Spleen (tissue), 11 donors: ENCODE data around the gene GP1BB. TPM values are rescaled to one million over a fixed set of nuclear protein-coding genes. Genes with fewer than 3 reads are reported as not detected.

Source experiments
- DNase-seq: peaks from one replicate; pipeline ENCODE4 v3.0.0-alpha.2; 2020
- H3K27ac ChIP-seq, 8 donors: fragments of 200-600 bp; sonication (generic) in 7 of 8; 1 replicate in 4 of 8; 2 replicates in 4 of 8; pipeline versions ENCODE4 v1.5.0 to v1.8.0; 2016 to 2021; ENCODE audit warnings: inconsistent platforms in 4 of 8, mild to moderate bottlenecking in 4 of 8, moderate library complexity in 1 of 8
- H3K27me3 ChIP-seq, 7 donors: fragments of 200-600 bp; sonication (generic) in 6 of 7; replicated peaks in 1 of 7; 1 replicate in 4 of 7; 2 replicates in 3 of 7; pipeline versions ENCODE4 v1.5.0 to v1.8.0; 2016 to 2021; ENCODE audit warnings: inconsistent platforms in 3 of 7, mild to moderate bottlenecking in 1 of 7
- H3K36me3 ChIP-seq, 6 donors: fragments of 200-600 bp; sonication (generic) in 5 of 6; 1 replicate in 4 of 6; 2 replicates in 2 of 6; pipeline versions ENCODE4 v1.5.0 to v1.8.0; 2016 to 2021; ENCODE audit warnings: inconsistent platforms in 2 of 6
- H3K4me1 ChIP-seq, 6 donors: fragments of 200-600 bp; sonication (generic) in 5 of 6; 1 replicate in 3 of 6; 2 replicates in 3 of 6; pipeline versions ENCODE4 v1.5.0 to v1.8.0; 2016 to 2021; ENCODE audit warnings: inconsistent platforms in 3 of 6
- H3K4me3 ChIP-seq, 8 donors: fragments of 200-600 bp; sonication (generic) in 7 of 8; 1 replicate in 4 of 8; 2 replicates in 4 of 8; pipeline versions ENCODE4 v1.5.0 to v1.8.0; 2016 to 2021; ENCODE audit warnings: inconsistent platforms in 4 of 8, mild to moderate bottlenecking in 4 of 8, moderate library complexity in 2 of 8
- H3K9me3 ChIP-seq, 8 donors: fragments of 200-600 bp; sonication (generic) in 7 of 8; 1 replicate in 4 of 8; 2 replicates in 4 of 8; pipeline versions ENCODE4 v1.5.0 to v1.8.0; 2016 to 2021; ENCODE audit warnings: inconsistent platforms in 4 of 8
- POLR2A ChIP-seq, 3 donors: fragments of 450-650 bp; IDR thresholded peaks; one replicate each; pipeline ENCODE4 v1.5.1; 2017; ENCODE audit warnings: antibody characterized with exemption in 3 of 3, mild to moderate bottlenecking in 1 of 3
- POLR2AphosphoS5 ChIP-seq, 3 donors: sonication (generic); formaldehyde crosslinking; IDR thresholded peaks; one replicate each; pipeline ENCODE4 v1.5.1; 2017; ENCODE audit warnings: antibody characterized with exemption in 3 of 3
- WGBS, 5 donors: extraction: QIAGEN DNeasy Blood & Tissue Kit in 3 of 5; methylation state at CpG; one replicate each; pipeline versions ENCODE4 v1.1.5 to v1.1.7; 2013 to 2018; 5-methylcytosine and 5-hydroxymethylcytosine counted together
- intact Hi-C: fragments of 100-400 bp; cut with DNase I; formaldehyde crosslinking; loops from one replicate; pipeline ENCODE4 v1.15.0; 2023; ENCODE audit warnings: low total_unique reads
- polyA plus RNA-seq, 3 donors: library from polyadenylated mRNA; stranded (reverse); fragments of 200-250 nt; gene quantifications; one replicate each; pipeline ENCODE4 v1.2.1, GENCODE V29; 2013
- total RNA-seq, 7 donors: library from RNA; depleted of rRNA in 3 of 7; stranded (reverse); fragments of >200 nt in 3 of 7; fragmentation: NEBNext Ultra II Directional in 4 of 7; extraction: Animal tissue kit (Norgen Biotek cat#: 25700) in 4 of 7; gene quantifications; one replicate each; pipeline versions ENCODE4 v1.1.0 to v1.2.1, GENCODE V29; 2016 to 2021
- TF ChIP-seq, protein P1 (sequence below), 11 experiments: fragments of 200-600 bp in 7 of 11; fragments of 450-650 bp in 4 of 11; sonication (generic) in 4 of 11; IDR thresholded peaks in 8 of 11; conservative IDR thresholded peaks in 3 of 11; 1 replicate in 7 of 11; 2 replicates in 4 of 11; pipeline versions ENCODE4 v1.4.0 to v1.8.0; 2016 to 2021; ENCODE audit warnings: antibody characterized with exemption in 11 of 11, inconsistent platforms in 4 of 11, mild to moderate bottlenecking in 1 of 11
- donor health status: healthy with polysubstance abuse.
- donor health status: DM: no; HTN: no; CAD: no; lungs with moderate emphysema.
- donor health status: DM: no; HTN: no; CAD: no.
- donor health status: Bipolar disorder and iron deficiency.
- donor health status: healthy.
- donor health status: DM: no; HTN: no; CAD: no.
- donor health status: DM: yes; HTN: yes; CAD: no.

GP1BB gene
- total and polyA plus RNA-seq, 10 donors, result 4.2 to 25.4 (median 13.1) TPM

GRCh38 chr22:19761725-19762567 lies 38.6 kb downstream of the GP1BB start:
- H3K9me3 ChIP-seq, result no peaks in the 10 kb centered on the region
- no peak for DNase-seq
- no peaks in the 10 kb centered on the region for H3K36me3 ChIP-seq
- H3K4me3 ChIP-seq, result no peak overlapping the region
- intact Hi-C loops, result no loop called here
- TF ChIP-seq POLR2AphosphoS5 (IDR thresholded peaks at IDR 0.05), result no peak
- no peak for TF ChIP-seq POLR2A (IDR thresholded peaks at IDR 0.05)
- TF ChIP-seq, protein P1, sequence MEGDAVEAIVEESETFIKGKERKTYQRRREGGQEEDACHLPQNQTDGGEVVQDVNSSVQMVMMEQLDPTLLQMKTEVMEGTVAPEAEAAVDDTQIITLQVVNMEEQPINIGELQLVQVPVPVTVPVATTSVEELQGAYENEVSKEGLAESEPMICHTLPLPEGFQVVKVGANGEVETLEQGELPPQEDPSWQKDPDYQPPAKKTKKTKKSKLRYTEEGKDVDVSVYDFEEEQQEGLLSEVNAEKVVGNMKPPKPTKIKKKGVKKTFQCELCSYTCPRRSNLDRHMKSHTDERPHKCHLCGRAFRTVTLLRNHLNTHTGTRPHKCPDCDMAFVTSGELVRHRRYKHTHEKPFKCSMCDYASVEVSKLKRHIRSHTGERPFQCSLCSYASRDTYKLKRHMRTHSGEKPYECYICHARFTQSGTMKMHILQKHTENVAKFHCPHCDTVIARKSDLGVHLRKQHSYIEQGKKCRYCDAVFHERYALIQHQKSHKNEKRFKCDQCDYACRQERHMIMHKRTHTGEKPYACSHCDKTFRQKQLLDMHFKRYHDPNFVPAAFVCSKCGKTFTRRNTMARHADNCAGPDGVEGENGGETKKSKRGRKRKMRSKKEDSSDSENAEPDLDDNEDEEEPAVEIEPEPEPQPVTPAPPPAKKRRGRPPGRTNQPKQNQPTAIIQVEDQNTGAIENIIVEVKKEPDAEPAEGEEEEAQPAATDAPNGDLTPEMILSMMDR (IDR thresholded peaks at IDR 0.05 in 8 of 11, conservative IDR thresholded peaks at IDR 0.05 in 3 of 11), result no peak
- peaks cover 6 to 65% (median 52%) of the 10 kb centered on the region in 6 donors for H3K4me1 ChIP-seq
- peaks cover 9 to 98% (median 88%) of the 10 kb centered on the region in 7 donors for H3K27me3 ChIP-seq
- H3K27ac ChIP-seq, result no peak overlapping the region
- 74 to 81% (median 81%) methylated on average over 29 to 33 of the region's 33 CpGs for WGBS, 5 donors

DNA sequence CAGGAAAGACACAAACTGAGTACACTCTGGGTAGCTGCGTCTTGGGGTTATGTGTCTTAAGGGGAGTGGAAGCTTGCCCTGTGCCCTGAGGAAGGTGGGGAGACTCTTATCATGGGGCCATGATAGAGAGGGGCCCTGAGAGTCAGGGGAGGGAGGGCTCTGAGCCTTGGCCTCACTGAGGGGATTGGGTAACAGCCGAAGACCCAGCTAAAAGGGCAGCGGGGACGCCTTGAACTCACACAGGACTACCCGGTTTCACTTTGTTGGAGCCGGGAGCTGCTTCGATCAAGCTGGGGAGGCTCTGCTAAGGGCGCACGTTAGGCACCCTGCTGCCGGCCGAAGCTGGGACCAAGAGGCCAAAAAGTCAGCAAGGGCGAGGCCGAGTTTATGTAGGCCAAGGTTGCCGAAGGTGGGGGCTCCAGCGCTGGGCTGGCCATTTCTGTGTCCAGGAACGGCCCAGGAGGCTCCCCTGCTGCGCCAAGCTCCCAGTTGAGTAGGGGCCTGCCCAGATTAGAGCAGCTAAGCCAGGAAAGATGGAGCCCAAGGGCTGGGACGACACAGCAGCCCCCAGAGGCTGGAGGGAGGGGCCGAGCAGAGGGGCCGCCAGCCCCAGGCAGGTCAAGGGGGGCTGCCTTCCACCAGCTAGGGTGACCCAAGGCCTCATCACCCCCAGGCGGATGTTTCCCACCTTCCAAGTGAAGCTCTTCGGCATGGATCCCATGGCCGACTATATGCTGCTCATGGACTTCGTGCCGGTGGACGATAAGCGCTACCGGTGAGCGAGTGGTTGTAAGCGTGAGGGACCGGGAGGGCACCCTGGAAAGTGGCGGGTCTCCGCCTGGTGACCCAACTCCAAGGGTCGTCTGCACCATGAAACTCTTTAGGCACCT lies 39.5 kb downstream of the GP1BB start:
- no peak overlapping the region for H3K27ac ChIP-seq
- H3K36me3 ChIP-seq, result no peaks in the 10 kb centered on the region
- no peak overlapping the region for H3K4me3 ChIP-seq
- H3K9me3 ChIP-seq, result no peaks in the 10 kb centered on the region
- intact Hi-C loops, result no loop called here
- peaks cover 4 to 66% (median 53%) of the 10 kb centered on the region in 6 donors for H3K4me1 ChIP-seq
- H3K27me3 ChIP-seq, result peaks cover 9 to 98% (median 90%) of the 10 kb centered on the region in 7 donors
- TF ChIP-seq POLR2A (IDR thresholded peaks at IDR 0.05) (no peak), POLR2AphosphoS5 (IDR thresholded peaks at IDR 0.05) (no peak)
- TF ChIP-seq, protein P1 (IDR thresholded peaks at IDR 0.05 in 8 of 11, conservative IDR thresholded peaks at IDR 0.05 in 3 of 11), result no peak
- 79 to 87% (median 82%) methylated on average over 18 to 34 of the region's 34 CpGs for WGBS, 5 donors
- DNase-seq, result no peak

- Histone ChIP-seq H3K9me3 (no peaks in the 10 kb centered on the region), H3K4me3 (no peak overlapping the region), H3K4me1 (peaks cover 6 to 66% (median 57%) of the 10 kb centered on the region in 6 donors), H3K27ac (no peak overlapping the region), H3K36me3 (no peaks in the 10 kb centered on the region), H3K27me3 (peaks cover 9 to 98% (median 92%) of the 10 kb centered on the region in 7 donors)
- intact Hi-C loops, result no loop called here
- 66 to 79% (median 75%) methylated on average over 28 to 39 of the region's 39 CpGs for WGBS, 5 donors
- DNase-seq, result no peak
- TF ChIP-seq, protein P1 (IDR thresholded peaks at IDR 0.05 in 8 of 11, conservative IDR thresholded peaks at IDR 0.05 in 3 of 11), result no peak
- TF ChIP-seq POLR2A (IDR thresholded peaks at IDR 0.05) (no peak), POLR2AphosphoS5 (IDR thresholded peaks at IDR 0.05) (no peak)
These were observed 40.3 kb downstream of the GP1BB start for GRCh38 chr22:19763458-19764298.
